ENCODE measurements around the gene ALK.
"Not testable (repeated sequence)": the region's sequence is repeated elsewhere in the genome, so short reads cannot be mapped to it uniquely, and the experiment has no call there.

ALK gene

DNA sequence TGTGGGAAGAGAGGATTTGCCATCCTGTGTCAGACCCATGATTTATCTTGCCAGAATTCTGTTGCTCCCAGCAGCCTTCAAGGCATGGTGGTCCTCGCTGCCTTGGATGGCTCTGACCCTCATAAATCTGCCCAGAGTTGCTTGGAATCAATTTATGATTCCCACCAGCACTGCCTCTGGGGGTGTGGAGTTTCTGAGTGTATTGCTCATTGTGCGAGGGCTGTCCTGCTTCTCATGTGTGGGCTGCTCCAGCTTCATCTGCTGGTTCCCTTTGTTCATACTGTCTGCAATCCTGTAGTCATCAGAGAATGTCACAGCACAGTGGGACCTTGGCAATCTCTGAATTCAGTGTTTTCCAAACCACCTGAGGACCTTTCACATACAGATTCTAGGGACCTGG, 666.4 kb downstream of the ALK start:
- TF ChIP-seq, protein P1, sequence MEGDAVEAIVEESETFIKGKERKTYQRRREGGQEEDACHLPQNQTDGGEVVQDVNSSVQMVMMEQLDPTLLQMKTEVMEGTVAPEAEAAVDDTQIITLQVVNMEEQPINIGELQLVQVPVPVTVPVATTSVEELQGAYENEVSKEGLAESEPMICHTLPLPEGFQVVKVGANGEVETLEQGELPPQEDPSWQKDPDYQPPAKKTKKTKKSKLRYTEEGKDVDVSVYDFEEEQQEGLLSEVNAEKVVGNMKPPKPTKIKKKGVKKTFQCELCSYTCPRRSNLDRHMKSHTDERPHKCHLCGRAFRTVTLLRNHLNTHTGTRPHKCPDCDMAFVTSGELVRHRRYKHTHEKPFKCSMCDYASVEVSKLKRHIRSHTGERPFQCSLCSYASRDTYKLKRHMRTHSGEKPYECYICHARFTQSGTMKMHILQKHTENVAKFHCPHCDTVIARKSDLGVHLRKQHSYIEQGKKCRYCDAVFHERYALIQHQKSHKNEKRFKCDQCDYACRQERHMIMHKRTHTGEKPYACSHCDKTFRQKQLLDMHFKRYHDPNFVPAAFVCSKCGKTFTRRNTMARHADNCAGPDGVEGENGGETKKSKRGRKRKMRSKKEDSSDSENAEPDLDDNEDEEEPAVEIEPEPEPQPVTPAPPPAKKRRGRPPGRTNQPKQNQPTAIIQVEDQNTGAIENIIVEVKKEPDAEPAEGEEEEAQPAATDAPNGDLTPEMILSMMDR (conservative IDR thresholded peaks at IDR 0.05): no peak
- no peak overlapping the region for H3K27ac ChIP-seq

DNA sequence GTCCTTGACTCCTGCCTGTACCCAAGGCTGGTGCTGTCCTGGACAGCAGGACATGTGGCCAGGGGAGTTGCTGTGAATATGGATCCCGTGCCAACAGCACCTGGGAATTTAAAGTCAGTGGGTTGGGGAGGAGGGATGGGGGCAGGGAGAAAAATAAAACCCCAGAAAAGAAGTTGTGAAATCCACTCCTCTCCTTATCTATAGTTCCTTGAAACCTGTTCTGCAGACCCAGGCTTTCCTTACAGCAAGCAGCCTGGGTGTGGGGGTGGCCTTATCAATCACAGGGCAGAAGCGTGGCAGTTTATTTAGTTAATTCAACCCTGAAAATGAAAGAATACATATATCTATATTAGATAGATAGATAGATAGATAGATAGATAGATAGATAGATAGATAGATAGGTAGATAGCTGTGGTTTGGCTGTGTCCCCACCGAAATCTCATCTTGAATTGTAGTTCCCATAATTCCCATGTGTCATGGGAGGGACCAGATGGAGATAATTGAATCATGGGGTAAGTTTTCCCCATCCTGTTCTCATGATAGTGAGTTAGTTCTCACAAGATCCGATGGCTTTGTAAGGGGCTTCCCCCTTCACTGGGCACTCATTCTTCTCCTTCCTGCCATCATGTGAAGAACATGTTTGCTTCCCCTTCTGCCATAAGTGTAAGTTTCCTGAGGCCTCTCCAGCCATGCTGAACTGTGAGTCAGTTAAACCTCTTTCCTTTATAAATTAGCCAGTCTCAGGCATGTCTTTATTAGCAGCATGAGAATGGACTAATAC, 667.7 kb downstream of the ALK start:
- not testable (repeated sequence) for H3K27ac ChIP-seq

DNA sequence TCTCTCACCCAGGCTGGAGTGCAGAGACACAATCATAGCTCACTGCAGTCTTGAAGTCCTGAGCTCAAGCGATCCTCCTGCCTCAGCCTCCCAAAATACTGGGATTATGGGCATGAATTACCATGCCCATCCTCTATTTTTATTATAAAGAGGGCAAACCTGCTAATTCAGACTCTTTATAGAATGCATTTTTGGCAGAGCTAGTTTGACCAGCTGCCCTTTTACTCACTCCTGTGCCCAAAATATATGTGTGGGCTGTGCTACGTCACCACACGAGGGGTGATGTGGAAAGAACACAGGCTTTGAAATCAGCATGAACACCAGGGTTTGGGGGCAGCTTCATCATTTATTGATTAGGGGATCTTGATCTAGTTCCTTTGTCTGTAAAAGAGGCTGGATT, 668.4 kb downstream of the ALK start:
- TF ChIP-seq, protein P1 (conservative IDR thresholded peaks at IDR 0.05): no peak
- H3K27ac ChIP-seq: no peak overlapping the region

DNA sequence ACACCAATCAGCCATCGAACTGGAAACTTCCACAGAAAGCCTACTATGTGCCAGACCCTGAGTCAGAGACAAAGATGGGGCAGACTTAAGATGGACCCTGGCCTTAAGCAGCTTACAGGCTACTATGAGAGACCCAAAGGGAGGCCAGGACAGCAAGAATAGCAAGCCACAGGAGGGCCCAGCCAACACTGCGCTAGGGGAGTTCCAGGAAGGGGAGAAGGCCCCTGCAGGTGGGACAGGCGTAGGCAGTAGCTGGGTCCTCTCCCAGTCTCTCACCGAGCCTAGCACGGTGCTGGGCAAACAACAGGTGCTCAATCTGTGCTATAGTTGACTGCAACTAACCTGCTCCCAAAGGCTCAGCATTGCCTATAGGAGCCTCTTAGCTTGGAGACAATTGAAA, 670.0 kb downstream of the ALK start:
- H3K27ac ChIP-seq: no peak overlapping the region
- TF ChIP-seq, protein P1 (conservative IDR thresholded peaks at IDR 0.05): no peak

DNA sequence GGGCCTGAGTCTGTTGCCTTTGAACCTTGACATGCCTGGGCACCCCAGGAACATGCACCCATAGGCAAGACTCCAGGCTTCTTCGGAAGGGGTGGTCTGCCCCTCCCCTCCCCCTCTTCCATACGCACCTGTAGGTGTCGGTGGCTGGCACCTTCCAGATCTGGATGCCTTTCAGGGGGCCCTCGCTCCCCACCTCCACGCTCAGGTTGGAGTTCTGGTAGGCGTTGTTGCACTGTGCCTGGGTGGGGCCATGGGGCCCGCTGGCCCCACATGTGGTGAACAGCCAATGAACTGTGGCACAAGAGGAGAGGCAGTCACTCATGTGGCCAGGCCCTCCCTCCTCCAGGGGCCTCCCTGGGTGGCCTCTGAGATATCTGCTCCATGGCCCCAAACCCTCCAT, 670.4 kb downstream of the ALK start:
- TF ChIP-seq, protein P1 (conservative IDR thresholded peaks at IDR 0.05): no peak
- no peak overlapping the region for H3K27ac ChIP-seq

DNA sequence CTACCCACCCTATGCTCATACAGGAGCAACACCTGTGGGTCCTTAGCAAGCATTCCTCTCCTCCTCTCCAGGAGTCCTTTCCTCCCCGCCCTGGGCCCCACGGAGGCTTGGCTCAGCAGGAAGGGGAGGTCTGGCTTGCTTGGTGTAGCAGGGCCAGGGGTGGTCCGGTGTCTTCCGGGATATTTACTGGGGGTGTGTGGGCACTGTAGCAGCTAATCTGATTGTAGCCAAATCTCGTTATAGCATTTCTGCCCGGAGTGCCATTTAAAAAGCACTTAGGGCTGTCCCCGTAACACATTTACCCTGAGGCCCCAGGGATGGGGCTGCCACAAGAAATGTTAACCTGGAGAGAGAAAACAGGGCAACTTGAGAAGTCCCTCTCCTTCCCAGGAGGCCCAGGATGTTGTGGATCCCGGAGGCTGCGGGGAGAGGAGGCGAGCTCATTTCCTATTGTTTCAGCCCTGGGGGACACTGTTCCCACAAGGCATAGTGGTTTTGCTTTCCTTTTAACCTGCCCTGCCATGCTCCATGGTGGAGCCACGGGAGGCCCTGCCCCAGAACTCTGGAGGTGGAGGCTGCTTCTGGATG, 671.6 kb downstream of the ALK start:
- H3K27ac ChIP-seq: no peak overlapping the region
- TF ChIP-seq, protein P1 (conservative IDR thresholded peaks at IDR 0.05): no peak

DNA sequence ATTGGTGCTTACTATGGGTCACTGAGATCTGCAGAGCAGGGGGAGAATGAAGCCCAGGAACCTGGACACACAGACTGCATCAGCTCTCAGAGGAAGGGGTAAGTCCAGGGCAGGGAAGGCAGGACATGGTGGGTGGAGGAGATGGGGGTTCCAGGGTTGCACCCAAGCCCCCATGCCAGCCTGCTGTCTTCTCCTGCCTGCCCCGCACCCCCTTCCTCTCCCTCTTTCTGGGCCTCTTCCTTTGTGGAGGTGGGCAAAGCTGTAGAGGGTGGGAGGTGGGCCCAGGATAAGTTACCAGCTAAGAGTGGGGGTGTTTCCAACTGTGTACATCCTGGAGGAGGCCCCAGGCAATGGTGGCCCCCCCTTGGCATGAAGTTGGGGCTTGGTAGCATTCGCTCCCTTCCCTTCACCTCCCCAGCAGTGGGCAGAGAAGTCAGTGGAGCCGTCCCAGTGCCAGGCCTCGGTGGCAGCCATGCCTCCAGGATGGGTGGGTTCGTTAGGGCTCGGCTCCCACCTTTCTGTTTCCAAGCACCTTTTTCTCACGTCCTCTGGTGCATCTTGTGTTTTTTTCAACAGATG, 674.0 kb downstream of the ALK start:
- TF ChIP-seq, protein P1 (conservative IDR thresholded peaks at IDR 0.05): no peak
- no peak overlapping the region for H3K27ac ChIP-seq
